SK-N-SH (cell line): ENCODE data around the gene YDJC. TPM values are rescaled to one million over a fixed set of nuclear protein-coding genes. Genes with fewer than 3 reads are reported as not detected.

Source experiments
- CTCF ChIA-PET: fragments of 300-600, 350-600 bp; formaldehyde crosslinking; extraction: SDS; loops from one replicate; lab custom pipeline; 2021; lab: Yijun Ruan, JAX
- POLR2A ChIA-PET: fragments of 350-600 bp; sonication (Branson Sonifier 250); formaldehyde crosslinking; extraction: SDS; loops from one replicate; lab custom pipeline; 2020; ENCODE audit warnings: antibody characterized with exemption, inconsistent platforms; lab: Yijun Ruan, JAX
- DNase-seq: peaks from one replicate; pipeline ENCODE4 v3.0.0; 2012
- H2AFZ ChIP-seq: fragments of 200-600 bp; sonication (generic); 2 replicates; pipeline ENCODE4 v1.8.1; 2016; ENCODE audit warnings: antibody characterized with exemption, mild to moderate bottlenecking, low read depth
- H3F3A ChIP-seq: fragments of 200-600 bp; sonication (generic); replicated peaks from 2 replicates; pipeline ENCODE3; 2016; ENCODE audit warnings: antibody characterized with exemption, mild to moderate bottlenecking; ENCODE audit not compliant: insufficient read depth
- H3K27ac ChIP-seq, 2 experiments: fragments of 200-500 bp in 1 of 2; fragments of 200-600 bp in 1 of 2; sonication (Bioruptor generic) in 1 of 2; sonication (generic), shearing (Covaris generic) in 1 of 2; 2 replicates each; pipeline versions ENCODE4 v1.5.1 to v1.6.1; 2014 to 2016; ENCODE audit warnings: low read depth in 2 of 2, inconsistent platforms in 1 of 2, low read length in 1 of 2, mild to moderate bottlenecking in 1 of 2, mixed read lengths in 1 of 2
- H3K27me3 ChIP-seq: fragments of 200-600 bp; sonication (generic), shearing (Covaris generic); 2 replicates; pipeline ENCODE4 v1.6.1; 2016; ENCODE audit warnings: mixed run types; ENCODE audit not compliant: insufficient read depth
- H3K36me3 ChIP-seq, 2 experiments: fragments of 200-500 bp in 1 of 2; fragments of 200-600 bp in 1 of 2; sonication (Bioruptor generic) in 1 of 2; sonication (generic) in 1 of 2; replicated peaks in 1 of 2; 2 replicates each; pipeline versions ENCODE3 to v1.5.1; 2014 to 2016; ENCODE audit warnings: low read length in 1 of 2, mild to moderate bottlenecking in 1 of 2; ENCODE audit not compliant: insufficient read depth in 2 of 2, control insufficient read depth in 1 of 2
- H3K4me1 ChIP-seq, 2 experiments: fragments of 200-500 bp in 1 of 2; fragments of 200-600 bp in 1 of 2; sonication (Bioruptor generic) in 1 of 2; sonication (generic), shearing (Covaris generic) in 1 of 2; 2 replicates each; pipeline versions ENCODE4 v1.5.1 to v1.6.1; 2014 to 2016; ENCODE audit warnings: low read depth in 1 of 2, low read length in 1 of 2, mixed run types in 1 of 2; ENCODE audit not compliant: insufficient read depth in 2 of 2, control insufficient read depth in 1 of 2
- H3K4me2 ChIP-seq: fragments of 200-600 bp; sonication (generic), shearing (Covaris generic); 2 replicates; pipeline ENCODE4 v1.6.1; 2017; ENCODE audit warnings: mixed run types
- H3K4me3 ChIP-seq, 2 experiments: fragments of 200-500 bp in 1 of 2; fragments of 200-600 bp in 1 of 2; sonication (Bioruptor generic) in 1 of 2; sonication (generic), shearing (Covaris generic) in 1 of 2; 2 replicates each; pipeline versions ENCODE4 v1.5.1 to v1.8.1; 2014 to 2016; ENCODE audit warnings: low read depth in 2 of 2, inconsistent platforms in 1 of 2, low read length in 1 of 2, mild to moderate bottlenecking in 1 of 2, mixed read lengths in 1 of 2, moderate library complexity in 1 of 2
- H3K79me2 ChIP-seq: fragments of 200-600 bp; sonication (generic); 2 replicates; pipeline ENCODE4 v1.8.1; 2017; ENCODE audit warnings: mild to moderate bottlenecking; ENCODE audit not compliant: insufficient read depth
- H3K9ac ChIP-seq: fragments of 200-600 bp; sonication (generic); 2 replicates; pipeline ENCODE4 v1.6.1; 2017; ENCODE audit warnings: mixed run types
- H3K9me2 ChIP-seq: fragments of 200-600 bp; sonication (generic); 2 replicates; pipeline ENCODE4 v1.6.1; 2017; ENCODE audit warnings: mixed run types
- H3K9me3 ChIP-seq: fragments of 200-600 bp; sonication (generic); 2 replicates; pipeline ENCODE4 v1.6.1; 2017; ENCODE audit warnings: mixed run types, mild to moderate bottlenecking, moderate library complexity
- H4K20me1 ChIP-seq: fragments of 200-600 bp; sonication (generic); 2 replicates; pipeline ENCODE4 v1.6.1; 2017; ENCODE audit warnings: mild to moderate bottlenecking, mixed run types; ENCODE audit not compliant: insufficient read depth
- CHD2 ChIP-seq: fragments of 150-350 bp; IDR thresholded peaks from 2 replicates; pipeline ENCODE4 v1.6.1; 2018; ENCODE audit warnings: low read length; ENCODE audit not compliant: partially characterized antibody
- EP300 ChIP-seq, 2 experiments: IDR thresholded peaks; 2 replicates each; pipeline versions ENCODE4 v1.4.0 to v1.6.1; 2012; ENCODE audit warnings: borderline replicate concordance in 1 of 2, low read depth in 1 of 2, low read length in 1 of 2
- EZH2phosphoT487 ChIP-seq: fragments of 200-600 bp; sonication (generic); IDR thresholded peaks from 2 replicates; pipeline ENCODE4 v1.6.1; 2017; ENCODE audit warnings: low read depth, mixed run types, mild to moderate bottlenecking, antibody characterized with exemption, moderate library complexity, borderline replicate concordance
- FOSL2 ChIP-seq: IDR thresholded peaks from 2 replicates; pipeline ENCODE4 v1.4.0; 2012; ENCODE audit warnings: low read depth, mild to moderate bottlenecking, moderate library complexity, borderline replicate concordance
- FOXJ3 ChIP-seq: sonication (generic); formaldehyde crosslinking; IDR thresholded peaks from 2 replicates; pipeline ENCODE4 v1.5.1; 2020; ENCODE audit warnings: mild to moderate bottlenecking, missing genetic modification reagents
- GATA2 ChIP-seq: sonication (generic); formaldehyde crosslinking; IDR thresholded peaks from 2 replicates; pipeline ENCODE4 v1.5.0; 2020; ENCODE audit warnings: mild to moderate bottlenecking, missing genetic modification reagents
- IRF3 ChIP-seq: fragments of 150-350 bp; IDR thresholded peaks from 2 replicates; pipeline ENCODE4 v1.6.1; 2016; ENCODE audit warnings: mild to moderate bottlenecking, low read depth, low read length
- NRF1 ChIP-seq: IDR thresholded peaks from 2 replicates; pipeline ENCODE4 v1.6.1; 2012; ENCODE audit warnings: low read depth, mild to moderate bottlenecking, low read length
- POLR2AphosphoS5 ChIP-seq: IDR thresholded peaks from 2 replicates; pipeline ENCODE4 v1.6.1; 2012; ENCODE audit warnings: low read depth, low read length
- RCOR1 ChIP-seq: fragments of 150-350 bp; IDR thresholded peaks from 2 replicates; pipeline ENCODE4 v1.6.1; 2017; ENCODE audit warnings: antibody characterized with exemption, low read length
- REST ChIP-seq: IDR thresholded peaks from 2 replicates; pipeline ENCODE4 v1.6.1; 2012; ENCODE audit warnings: mild to moderate bottlenecking, low read depth, low read length, moderate library complexity
- RXRA ChIP-seq: IDR thresholded peaks from 2 replicates; pipeline ENCODE4 v1.4.0; 2012; ENCODE audit warnings: low read depth, mild to moderate bottlenecking, borderline replicate concordance
- TAF1 ChIP-seq: IDR thresholded peaks from 2 replicates; pipeline ENCODE4 v1.6.1; 2012; ENCODE audit warnings: low read depth, mild to moderate bottlenecking, low read length, moderate library complexity, borderline replicate concordance
- TCF12 ChIP-seq: IDR thresholded peaks from 2 replicates; pipeline ENCODE4 v1.4.0; 2012
- USF1 ChIP-seq: IDR thresholded peaks from 2 replicates; pipeline ENCODE4 v1.4.0; 2012; ENCODE audit warnings: low read depth, borderline replicate concordance
- USF2 ChIP-seq: fragments of 150-350 bp; IDR thresholded peaks from 2 replicates; pipeline ENCODE4 v1.6.1; 2017; ENCODE audit warnings: antibody characterized with exemption, low read length, low read depth, borderline replicate concordance
- YY1 ChIP-seq: IDR thresholded peaks from 2 replicates; pipeline ENCODE4 v1.4.0; 2012; ENCODE audit warnings: low read depth, mild to moderate bottlenecking
- WGBS: methylation state at CpG from one replicate; pipeline ENCODE4 v1.1.6; 2017; ENCODE audit warnings: low lambda C conversion rate; 5-methylcytosine and 5-hydroxymethylcytosine counted together
- polyA plus RNA-seq, 3 experiments: library from polyadenylated mRNA; depleted of rRNA; stranded (reverse); fragments of >200 nt; gene quantifications; 2 replicates each; pipeline ENCODE4 v1.2.3, GENCODE V29; 2012

Gene YDJC
- polyA plus RNA-seq, 1 of the 3 experiments (the other 2 are of a cell fraction), result 37.4 TPM

- ChIA-PET POLR2A (interaction anchor here (1.7 kb wide), 1 partner anchor 16 kb away, joined by 7 read pairs; no protein-coding TSS in a partner anchor), CTCF (interaction anchor here (0.6 to 11.2 kb wide), 7 partner anchors 9 to 62 kb away, joined by 3 to 145 read pairs (median 7); partner anchors contain the start of gene SDF2L1)
- Histone ChIP-seq H3K9me3 (no peaks in the 10 kb centered on the region), H3K4me1 (peaks cover 6 to 19% of the 10 kb centered on the region in 2 experiments; a peak in 1 of 4 replicates), H4K20me1 (peaks cover 25% of the 10 kb centered on the region), H3K27ac (no peak overlapping the region), H3K79me2 (peaks cover 35% of the 10 kb centered on the region; the same call in 1 of the 2 replicates), H3K4me3 (no peak overlapping the region)
- 87% methylated on average over 4 of the region's 4 CpGs for WGBS
- DNase-seq, result no peak
- TF ChIP-seq EP300 (IDR thresholded peaks at IDR 0.05; ENCODE audit: borderline replicate concordance in 1 of 2, low read depth in 1 of 2, low read length in 1 of 2), result no peak
- TF ChIP-seq USF2, result no peak
- no peak for TF ChIP-seq GATA2
- no peak for TF ChIP-seq FOSL2
- no peak for TF ChIP-seq USF1
- TF ChIP-seq, all 33 proteins: peak for 0
- H3K9me2 ChIP-seq, result no peaks in the 10 kb centered on the region
- no peak overlapping the region for H3K4me2 ChIP-seq
- H3K27me3 ChIP-seq, result no peaks in the 10 kb centered on the region
- peaks cover 5 to 14% of the 10 kb centered on the region in 2 experiments for H3K36me3 ChIP-seq
- no peak overlapping the region for H3K9ac ChIP-seq
- H2AFZ ChIP-seq, result no peak overlapping the region
- H3F3A ChIP-seq, result peaks cover 11% of the 10 kb centered on the region
Observed at GRCh38 chr22:21631025-21631424, 1.2 kb upstream of the YDJC start.

GRCh38 chr22:21628386-21629254 lies 1.2 kb downstream of the YDJC start:
- Histone ChIP-seq H3K4me2 (peak overlapping the region; percentile 93), H3K27me3 (no peaks in the 10 kb centered on the region), H3K36me3 (peaks cover 5 to 18% of the 10 kb centered on the region in 2 experiments), H3F3A (peaks cover 19% of the 10 kb centered on the region), H3K9ac (peak overlapping the region; percentile 91), H3K27ac (peak overlapping the region in 1 of 2 experiments; percentile 79; a peak in 1 of 4 replicates), H3K9me2 (no peaks in the 10 kb centered on the region), H3K4me3 (peak overlapping the region; percentile 90 to 97), H2AFZ (no peak overlapping the region), H4K20me1 (peaks cover 49% of the 10 kb centered on the region), H3K4me1 (peaks cover 6 to 19% of the 10 kb centered on the region in 2 experiments; a peak in 1 of 4 replicates), H3K9me3 (no peaks in the 10 kb centered on the region), H3K79me2 (peaks cover 42% of the 10 kb centered on the region; the same call in 1 of the 2 replicates)
- ChIA-PET POLR2A (interaction anchor here (1.0 to 1.5 kb wide), 3 partner anchors 8 to 37 kb away, joined by 3 to 20 read pairs (median 6); partner anchors contain the start of genes PPIL2 and SDF2L1), CTCF (interaction anchor here (1.0 to 11.2 kb wide), 21 partner anchors 7 to 344 kb away, joined by 3 to 145 read pairs (median 4); partner anchors contain the start of gene SDF2L1)
- peak; percentile 41 for DNase-seq
- 59% methylated on average over 38 of the region's 74 CpGs for WGBS
- TF ChIP-seq TAF1, result no peak
- no peak for TF ChIP-seq REST
- no peak for TF ChIP-seq TCF12
- no peak for TF ChIP-seq CHD2
- TF ChIP-seq EZH2phosphoT487, result no peak
- no peak for TF ChIP-seq IRF3
- no peak for TF ChIP-seq USF1
- TF ChIP-seq FOXJ3 (CRISPR knock-in tag), result no peak
- no peak for TF ChIP-seq YY1
- no peak for TF ChIP-seq RXRA
- no peak for TF ChIP-seq RCOR1
- no peak for TF ChIP-seq NRF1
- no peak for TF ChIP-seq POLR2AphosphoS5
